KMS-11 (cell line): Measurements from ENCODE around the gene APCDD1.

Experiments used
- H2AFZ ChIP-seq: fragments of 200-600 bp; sonication (generic); 2 replicates; pipeline ENCODE4 v1.6.1; 2016; ENCODE audit warnings: antibody characterized with exemption, mixed run types, low read depth
- H3K27ac ChIP-seq: fragments of 200-600 bp; sonication (generic); 2 replicates; pipeline ENCODE4 v1.6.1; 2016; ENCODE audit warnings: mild to moderate bottlenecking, mixed run types
- H3K27me3 ChIP-seq: fragments of 200-600 bp; sonication (generic); 2 replicates; pipeline ENCODE4 v1.6.1; 2017; ENCODE audit warnings: mild to moderate bottlenecking, low read depth, mixed run types, moderate library complexity; ENCODE audit not compliant: insufficient read depth
- H3K36me3 ChIP-seq: fragments of 200-600 bp; sonication (generic); 2 replicates; pipeline ENCODE4 v1.6.1; 2017; ENCODE audit warnings: mild to moderate bottlenecking, mixed run types; ENCODE audit not compliant: insufficient read depth
- H3K4me1 ChIP-seq: fragments of 200-600 bp; sonication (generic); 2 replicates; pipeline ENCODE4 v1.6.1; 2016; ENCODE audit warnings: mild to moderate bottlenecking, low read depth, mixed run types; ENCODE audit not compliant: poor library complexity, severe bottlenecking
- H3K4me2 ChIP-seq: fragments of 200-600 bp; sonication (generic); 2 replicates; pipeline ENCODE4 v1.7.0; 2016; ENCODE audit warnings: mild to moderate bottlenecking, mixed run types
- H3K4me3 ChIP-seq: fragments of 200-600 bp; sonication (generic); IDR thresholded peaks from 2 replicates; pipeline ENCODE4 v1.6.1; 2017; ENCODE audit warnings: low read depth, low read length, mixed read lengths; ENCODE audit not compliant: insufficient read depth
- H3K79me2 ChIP-seq: fragments of 200-600 bp; sonication (generic); 2 replicates; pipeline ENCODE4 v1.6.1; 2016; ENCODE audit warnings: low read depth, mixed run types; ENCODE audit not compliant: insufficient read depth
- H3K9ac ChIP-seq: fragments of 200-600 bp; sonication (generic); 2 replicates; pipeline ENCODE4 v1.6.1; 2016; ENCODE audit warnings: mild to moderate bottlenecking, mixed run types
- H4K20me1 ChIP-seq: fragments of 200-600 bp; sonication (generic); 2 replicates; pipeline ENCODE4 v1.6.1; 2016; ENCODE audit warnings: mild to moderate bottlenecking, mixed run types; ENCODE audit not compliant: insufficient read depth
- CTCF ChIP-seq: fragments of 200-600 bp; sonication (generic); conservative IDR thresholded peaks from 2 replicates; pipeline ENCODE4 v1.6.1; 2017; ENCODE audit warnings: low read depth, mild to moderate bottlenecking, antibody characterized with exemption, low read length, moderate library complexity, mixed read lengths

APCDD1 gene

GRCh38 chr18:10422731-10423130 is 31.7 kb upstream of the APCDD1 start:
- no peak overlapping the region for H3K27ac ChIP-seq

GRCh38 chr18:10424585-10425307 is 29.7 kb upstream of the APCDD1 start:
- Histone ChIP-seq H3K4me2 (no peak overlapping the region), H3K9ac (no peak overlapping the region), H3K4me3 (no peak overlapping the region), H3K27ac (no peak overlapping the region), H2AFZ (no peak overlapping the region), H3K36me3 (no peaks in the 10 kb centered on the region), H3K4me1 (peaks cover 6% of the 10 kb centered on the region), H4K20me1 (no peaks in the 10 kb centered on the region), H3K27me3 (no peaks in the 10 kb centered on the region), H3K79me2 (no peaks in the 10 kb centered on the region)
- no peak for TF ChIP-seq CTCF

More at GRCh38 chr18:10422731-10423130, 31.7 kb upstream of the APCDD1 start:
- Histone ChIP-seq H3K9ac (no peak overlapping the region), H3K79me2 (no peaks in the 10 kb centered on the region), H3K4me2 (no peak overlapping the region), H2AFZ (no peak overlapping the region), H3K36me3 (no peaks in the 10 kb centered on the region), H3K4me1 (peaks cover 6% of the 10 kb centered on the region), H4K20me1 (no peaks in the 10 kb centered on the region), H3K27me3 (no peaks in the 10 kb centered on the region), H3K4me3 (no peak overlapping the region)
- no peak for TF ChIP-seq CTCF

- no peak for TF ChIP-seq CTCF
- Histone ChIP-seq H4K20me1 (no peaks in the 10 kb centered on the region), H3K27ac (no peak overlapping the region), H3K79me2 (no peaks in the 10 kb centered on the region), H3K27me3 (no peaks in the 10 kb centered on the region), H3K4me3 (no peak overlapping the region), H2AFZ (no peak overlapping the region), H3K4me2 (no peak overlapping the region), H3K4me1 (no peaks in the 10 kb centered on the region), H3K36me3 (no peaks in the 10 kb centered on the region), H3K9ac (no peak overlapping the region)
Measured at GRCh38 chr18:10430677-10431076, 23.8 kb upstream of the APCDD1 start.

GRCh38 chr18:10431680-10432079 is 22.8 kb upstream of the APCDD1 start:
- no peak for TF ChIP-seq CTCF
- Histone ChIP-seq H3K36me3 (no peaks in the 10 kb centered on the region), H3K27me3 (no peaks in the 10 kb centered on the region), H3K4me1 (no peaks in the 10 kb centered on the region), H3K9ac (no peak overlapping the region), H3K79me2 (no peaks in the 10 kb centered on the region), H3K4me3 (no peak overlapping the region), H3K27ac (no peak overlapping the region), H3K4me2 (no peak overlapping the region), H4K20me1 (no peaks in the 10 kb centered on the region), H2AFZ (no peak overlapping the region)
